Trophoblast cell (in vitro differentiated cells and primary cell): ENCODE data around the gene SLC13A3.

ENCODE experiments used
- DNase-seq, 2 donors: peaks; one replicate each; pipeline ENCODE4 v3.0.0-alpha.2; 2016
- H2AFZ ChIP-seq: 2 replicates; pipeline ENCODE4 v1.6.1; 2013; ENCODE audit warnings: low read length, moderate library complexity, mild to moderate bottlenecking; ENCODE audit not compliant: insufficient read depth, poor library complexity
- H2AK5ac ChIP-seq: 2 replicates; pipeline ENCODE4 v1.6.1; 2013; ENCODE audit warnings: mild to moderate bottlenecking, low read length
- H2BK120ac ChIP-seq: 2 replicates; pipeline ENCODE4 v1.6.1; 2013; ENCODE audit warnings: low read length, mild to moderate bottlenecking, moderate library complexity; ENCODE audit not compliant: insufficient read depth, poor library complexity
- H2BK12ac ChIP-seq: 2 replicates; pipeline ENCODE4 v1.6.1; 2013; ENCODE audit warnings: mild to moderate bottlenecking, low read length, moderate library complexity
- H2BK5ac ChIP-seq: 2 replicates; pipeline ENCODE4 v1.6.1; 2013; ENCODE audit warnings: low read length, low read depth, moderate library complexity, mild to moderate bottlenecking; ENCODE audit not compliant: poor library complexity
- H3K14ac ChIP-seq: 2 replicates; pipeline ENCODE4 v1.6.1; 2013; ENCODE audit warnings: mild to moderate bottlenecking, low read length
- H3K18ac ChIP-seq: 2 replicates; pipeline ENCODE4 v1.6.1; 2013; ENCODE audit warnings: mild to moderate bottlenecking, low read length
- H3K23ac ChIP-seq: 2 replicates; pipeline ENCODE4 v1.6.1; 2013; ENCODE audit warnings: low read length
- H3K27ac ChIP-seq: 2 replicates; pipeline ENCODE4 v1.5.1; 2013; ENCODE audit warnings: low read depth, mild to moderate bottlenecking, inconsistent platforms, low read length, moderate library complexity
- H3K27me3 ChIP-seq: 2 replicates; pipeline ENCODE4 v1.6.1; 2013; ENCODE audit warnings: inconsistent platforms, mild to moderate bottlenecking, low read length, moderate library complexity; ENCODE audit not compliant: insufficient read depth
- H3K36me3 ChIP-seq, 2 experiments: 1 replicate in 1 of 2; 2 replicates in 1 of 2; pipeline ENCODE4 v1.6.1; 2013; ENCODE audit warnings: low read length in 2 of 2, mild to moderate bottlenecking in 2 of 2, moderate library complexity in 1 of 2; ENCODE audit not compliant: insufficient read depth in 2 of 2, control insufficient read depth in 1 of 2
- H3K4ac ChIP-seq: 2 replicates; pipeline ENCODE4 v1.6.1; 2013; ENCODE audit warnings: low read depth, mild to moderate bottlenecking, low read length, moderate library complexity
- H3K4me1 ChIP-seq, 2 experiments: 1 replicate in 1 of 2; 2 replicates in 1 of 2; pipeline ENCODE4 v1.6.1; 2013; ENCODE audit warnings: low read length in 2 of 2, mild to moderate bottlenecking in 2 of 2, moderate library complexity in 1 of 2; ENCODE audit not compliant: insufficient read depth in 2 of 2, control insufficient read depth in 1 of 2
- H3K4me2 ChIP-seq: 2 replicates; pipeline ENCODE4 v1.6.1; 2013; ENCODE audit warnings: inconsistent platforms, mild to moderate bottlenecking, low read length, moderate library complexity
- H3K4me3 ChIP-seq: 2 replicates; pipeline ENCODE4 v1.5.1; 2013; ENCODE audit warnings: mild to moderate bottlenecking, low read depth, low read length, inconsistent platforms
- H3K79me1 ChIP-seq: one replicate; pipeline ENCODE4 v1.6.1; 2013; ENCODE audit warnings: low read length
- H3K79me2 ChIP-seq: 2 replicates; pipeline ENCODE4 v1.6.1; 2013; ENCODE audit warnings: low read length, mild to moderate bottlenecking; ENCODE audit not compliant: control insufficient read depth, insufficient read depth, poor library complexity
- H3K9ac ChIP-seq: 2 replicates; pipeline ENCODE4 v1.6.1; 2013; ENCODE audit warnings: mild to moderate bottlenecking, low read length
- H3K9me3 ChIP-seq: 2 replicates; pipeline ENCODE4 v1.6.1; 2013; ENCODE audit warnings: low read depth, mild to moderate bottlenecking, control low read depth, inconsistent platforms, low read length; ENCODE audit not compliant: insufficient read depth
- H4K12ac ChIP-seq: 2 replicates; pipeline ENCODE4 v1.6.1; 2013; ENCODE audit warnings: low read depth, mild to moderate bottlenecking, low read length, moderate library complexity
- H4K8ac ChIP-seq: 2 replicates; pipeline ENCODE4 v1.6.1; 2013; ENCODE audit warnings: low read depth, mild to moderate bottlenecking, low read length, moderate library complexity
- H4K91ac ChIP-seq: one replicate; pipeline ENCODE4 v1.6.1; 2013; ENCODE audit warnings: low read depth, mild to moderate bottlenecking, low read length, moderate library complexity
- WGBS: extraction: QIAGEN DNeasy Blood & Tissue Kit; methylation state at CpG from one replicate; pipeline ENCODE4 v1.1.7; 2013; ENCODE audit warnings: missing lambda C conversion rate; ENCODE audit not compliant: insufficient read length, insufficient coverage; ENCODE audit errors: extremely low coverage; 5-methylcytosine and 5-hydroxymethylcytosine counted together

The SLC13A3 gene

GRCh38 chr20:46635514-46636136 lies 15.6 kb downstream of the SLC13A3 start:
- H3K79me1 ChIP-seq, result peaks cover 24% of the 10 kb centered on the region
- no peak overlapping the region for H3K4me2 ChIP-seq
- H3K36me3 ChIP-seq, result no peaks in the 10 kb centered on the region
- H3K4me1 ChIP-seq, result peaks cover 38 to 46% of the 10 kb centered on the region in 2 experiments
- H3K27me3 ChIP-seq, result no peaks in the 10 kb centered on the region
- H4K91ac ChIP-seq, result peak overlapping the region; percentile 10
- H3K18ac ChIP-seq, result no peak overlapping the region
- peak overlapping the region; percentile 22 for H3K14ac ChIP-seq
- peak overlapping the region; percentile 16 for H2BK5ac ChIP-seq
- H3K27ac ChIP-seq, result peak overlapping the region; percentile 16
- no CpG with 5 or more reads among the region's 5 CpGs for WGBS
- no peak overlapping the region for H3K4ac ChIP-seq
- no peak overlapping the region for H2BK12ac ChIP-seq
- no peaks in the 10 kb centered on the region for H3K79me2 ChIP-seq
- H4K12ac ChIP-seq, result no peak overlapping the region
- H4K8ac ChIP-seq, result no peak overlapping the region
- no peaks in the 10 kb centered on the region for H3K9me3 ChIP-seq
- DNase-seq, result peak; percentile 83 to 87
- H3K23ac ChIP-seq, result no peak overlapping the region
- no peak overlapping the region for H2AK5ac ChIP-seq
- no peak overlapping the region for H3K9ac ChIP-seq
- peak overlapping the region; percentile 35 for H2BK120ac ChIP-seq
- H3K4me3 ChIP-seq, result no peak overlapping the region
- no peak overlapping the region for H2AFZ ChIP-seq

- H3K4me1 ChIP-seq, result peaks cover 38 to 39% of the 10 kb centered on the region in 2 experiments
- peak overlapping the region; percentile 53 for H2AK5ac ChIP-seq
- no peak overlapping the region for H3K23ac ChIP-seq
- no peak overlapping the region for H3K9ac ChIP-seq
- H2BK120ac ChIP-seq, result peak overlapping the region; percentile 5
- no peaks in the 10 kb centered on the region for H3K36me3 ChIP-seq
- no peak overlapping the region for H3K18ac ChIP-seq
- no CpG with 5 or more reads among the region's 6 CpGs for WGBS
- H3K27me3 ChIP-seq, result no peaks in the 10 kb centered on the region
- peaks cover 24% of the 10 kb centered on the region for H3K79me1 ChIP-seq
- no peak for DNase-seq
- no peak overlapping the region for H3K4me2 ChIP-seq
- no peak overlapping the region for H3K4me3 ChIP-seq
- no peak overlapping the region for H3K4ac ChIP-seq
- H4K12ac ChIP-seq, result no peak overlapping the region
- H3K9me3 ChIP-seq, result no peaks in the 10 kb centered on the region
- H2BK12ac ChIP-seq, result peak overlapping the region; percentile 55
- H2AFZ ChIP-seq, result no peak overlapping the region
- no peaks in the 10 kb centered on the region for H3K79me2 ChIP-seq
- no peak overlapping the region for H4K8ac ChIP-seq
- no peak overlapping the region for H2BK5ac ChIP-seq
- no peak overlapping the region for H3K27ac ChIP-seq
- H3K14ac ChIP-seq, result peak overlapping the region; percentile 8
- peak overlapping the region; percentile 48 for H4K91ac ChIP-seq
Observed at GRCh38 chr20:46634528-46634927, 16.7 kb downstream of the SLC13A3 start.

- DNase-seq, result no peak
- Histone ChIP-seq H3K4me2 (no peak overlapping the region), H2AFZ (no peak overlapping the region), H3K14ac (no peak overlapping the region), H3K9ac (no peak overlapping the region), H2AK5ac (no peak overlapping the region), H3K18ac (no peak overlapping the region), H3K23ac (no peak overlapping the region), H3K79me1 (peaks cover 16% of the 10 kb centered on the region), H2BK120ac (no peak overlapping the region), H3K4ac (no peak overlapping the region), H3K27ac (no peak overlapping the region), H3K4me3 (no peak overlapping the region), H3K79me2 (no peaks in the 10 kb centered on the region), H4K8ac (no peak overlapping the region), H3K9me3 (no peaks in the 10 kb centered on the region), H3K27me3 (no peaks in the 10 kb centered on the region), H2BK5ac (no peak overlapping the region), H4K12ac (no peak overlapping the region), H3K36me3 (no peaks in the 10 kb centered on the region), H2BK12ac (no peak overlapping the region), H4K91ac (peak overlapping the region; percentile 22), H3K4me1 (peaks cover 25 to 26% of the 10 kb centered on the region in 2 experiments)
- WGBS, result no CpG with 5 or more reads among the region's 7 CpGs
Observed at GRCh38 chr20:46631874-46632446, 19.3 kb downstream of the SLC13A3 start.

GRCh38 chr20:46631212-46631869 lies 19.9 kb downstream of the SLC13A3 start:
- no peaks in the 10 kb centered on the region for H3K27me3 ChIP-seq
- no peak overlapping the region for H2BK120ac ChIP-seq
- H3K9me3 ChIP-seq, result no peaks in the 10 kb centered on the region
- H3K9ac ChIP-seq, result no peak overlapping the region
- H3K79me1 ChIP-seq, result peaks cover 15% of the 10 kb centered on the region
- no peaks in the 10 kb centered on the region for H3K79me2 ChIP-seq
- no peak overlapping the region for H2AFZ ChIP-seq
- no peak overlapping the region for H3K4ac ChIP-seq
- H3K4me3 ChIP-seq, result no peak overlapping the region
- H3K36me3 ChIP-seq, result no peaks in the 10 kb centered on the region
- H3K27ac ChIP-seq, result no peak overlapping the region
- no CpG with 5 or more reads among the region's 8 CpGs for WGBS
- H3K14ac ChIP-seq, result no peak overlapping the region
- no peak overlapping the region for H3K18ac ChIP-seq
- H3K23ac ChIP-seq, result no peak overlapping the region
- no peak overlapping the region for H2BK5ac ChIP-seq
- H3K4me2 ChIP-seq, result no peak overlapping the region
- no peak overlapping the region for H2BK12ac ChIP-seq
- H3K4me1 ChIP-seq, result peaks cover 23 to 26% of the 10 kb centered on the region in 2 experiments
- no peak overlapping the region for H2AK5ac ChIP-seq
- peak overlapping the region; percentile 4 for H4K8ac ChIP-seq
- H4K91ac ChIP-seq, result no peak overlapping the region
- peak; percentile 77 to 93 for DNase-seq
- H4K12ac ChIP-seq, result no peak overlapping the region
